Renal pelvis (tissue), 4 donors: ENCODE results near the gene CDK9. TPM values are rescaled to one million over a fixed set of nuclear protein-coding genes. Genes with fewer than 3 reads are reported as not detected.

Experiments
- DNase-seq: peaks from one replicate; pipeline ENCODE4 v3.0.0-alpha.2; 2013
- polyA plus RNA-seq, 3 donors: library from polyadenylated mRNA; unstranded; fragments of 120-200 nt; gene quantifications; one replicate each; pipeline ENCODE4 v1.2.1, GENCODE V29; 2013; ENCODE audit not compliant: insufficient read length in 3 of 3

CDK9 gene
- polyA plus RNA-seq, 3 donors = 74.6 to 78.2 (median 77.1) TPM

DNA sequence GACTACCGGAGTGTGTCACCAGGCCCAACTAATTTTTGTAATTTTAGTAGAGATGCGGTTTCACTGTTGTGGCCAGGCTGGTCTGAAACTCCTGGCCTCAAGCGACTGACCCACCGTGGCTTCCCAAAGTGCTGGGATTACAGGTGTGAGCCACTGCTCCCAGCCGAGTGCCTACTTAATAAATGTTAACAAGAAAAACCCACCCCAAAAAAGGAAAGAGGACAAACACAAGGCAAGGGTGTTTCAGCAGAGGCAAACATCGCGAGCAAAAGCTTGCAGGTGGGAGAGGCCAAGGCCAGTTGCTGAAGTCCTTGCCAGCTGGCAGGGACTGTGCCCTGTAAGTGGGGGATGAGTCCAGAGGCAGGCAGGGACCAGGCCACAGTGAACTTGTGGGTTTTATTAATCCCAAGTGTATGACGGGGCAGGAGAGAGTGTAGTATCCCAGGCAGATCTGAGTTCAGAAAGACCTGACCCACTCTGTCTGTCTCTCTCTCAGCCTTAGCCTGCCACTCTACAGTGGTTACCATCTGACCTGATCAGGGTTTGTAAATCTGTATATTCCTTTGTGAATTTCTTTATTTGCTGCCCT lies 10.5 kb downstream of the CDK9 start:
- DNase-seq = no peak

DNA sequence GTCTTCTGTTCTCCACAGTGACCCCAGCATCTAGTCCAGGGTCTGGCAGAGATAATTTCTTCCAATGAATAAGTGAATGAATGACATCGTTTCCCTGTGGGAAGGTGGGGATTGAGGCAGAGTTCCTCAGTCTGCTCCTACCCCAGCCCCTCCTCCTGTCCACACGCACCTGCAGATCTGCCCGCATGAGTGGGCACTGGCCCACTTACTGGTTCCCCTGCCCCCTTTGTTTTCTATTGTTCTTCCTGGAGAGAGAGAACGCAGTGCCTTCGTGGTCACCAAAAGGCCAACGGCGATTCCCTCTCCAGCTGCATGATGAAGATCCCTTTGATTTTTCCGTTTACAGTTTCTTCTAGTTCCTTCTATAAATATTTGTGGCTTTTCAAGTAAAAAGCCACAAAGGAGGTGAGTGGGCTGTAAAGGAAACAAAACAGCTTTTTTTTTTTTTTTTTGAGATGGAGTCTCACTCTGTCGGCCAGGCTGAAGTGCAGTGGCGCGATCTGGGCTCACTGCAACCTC lies 11.1 kb downstream of the CDK9 start:
- no peak for DNase-seq

GRCh38 chr9:127801955-127802575 lies 16.2 kb downstream of the CDK9 start:
- DNase-seq = no peak

DNA sequence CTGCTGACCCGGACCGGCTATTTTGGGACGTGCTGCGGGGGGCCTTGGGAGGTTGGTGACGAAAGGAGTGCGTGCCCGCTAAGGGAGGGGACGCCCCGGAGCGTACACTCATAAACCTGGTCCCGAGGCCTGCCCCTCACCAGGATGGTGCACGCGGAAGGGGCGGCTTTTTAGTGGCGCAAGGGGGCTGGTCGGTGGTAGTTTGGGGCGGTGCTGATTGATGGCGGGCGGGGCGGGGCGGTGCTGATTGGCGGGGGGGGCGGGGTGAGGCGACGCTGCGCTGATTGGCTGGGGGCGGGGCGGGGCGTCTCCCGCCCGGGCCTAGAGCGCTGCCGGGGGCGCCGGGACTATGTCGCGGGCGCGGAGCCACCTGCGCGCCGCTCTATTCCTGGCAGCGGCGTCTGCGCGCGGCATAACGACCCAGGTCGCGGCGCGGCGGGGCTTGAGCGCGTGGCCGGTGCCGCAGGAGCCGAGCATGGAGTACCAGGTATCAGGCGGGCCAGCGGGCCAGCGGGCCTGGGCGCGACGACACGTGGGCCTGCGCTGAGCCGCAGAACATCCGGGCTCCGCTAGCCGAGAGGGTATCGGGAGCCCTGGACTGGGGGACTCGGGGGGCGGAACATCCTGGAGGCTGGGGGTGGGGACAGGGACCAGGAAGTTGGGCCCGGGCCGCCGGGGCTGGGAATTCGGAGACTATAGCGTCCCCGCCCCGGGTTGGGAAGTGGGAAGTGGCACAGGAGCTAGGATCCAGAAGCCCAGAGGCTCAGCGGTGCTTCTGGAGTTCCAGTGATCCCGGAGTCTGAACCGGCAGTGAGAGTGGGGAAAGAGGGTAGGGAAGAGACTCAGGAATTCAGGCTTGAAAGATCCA lies 17.0 kb downstream of the CDK9 start, which contains the start of gene FPGS:
FPGS (plus strand) TSS at position 307 of the 868 bp plus-strand sequence; CDS start at position 350, 43 bp downstream.
- peak; percentile 83 for DNase-seq

DNA sequence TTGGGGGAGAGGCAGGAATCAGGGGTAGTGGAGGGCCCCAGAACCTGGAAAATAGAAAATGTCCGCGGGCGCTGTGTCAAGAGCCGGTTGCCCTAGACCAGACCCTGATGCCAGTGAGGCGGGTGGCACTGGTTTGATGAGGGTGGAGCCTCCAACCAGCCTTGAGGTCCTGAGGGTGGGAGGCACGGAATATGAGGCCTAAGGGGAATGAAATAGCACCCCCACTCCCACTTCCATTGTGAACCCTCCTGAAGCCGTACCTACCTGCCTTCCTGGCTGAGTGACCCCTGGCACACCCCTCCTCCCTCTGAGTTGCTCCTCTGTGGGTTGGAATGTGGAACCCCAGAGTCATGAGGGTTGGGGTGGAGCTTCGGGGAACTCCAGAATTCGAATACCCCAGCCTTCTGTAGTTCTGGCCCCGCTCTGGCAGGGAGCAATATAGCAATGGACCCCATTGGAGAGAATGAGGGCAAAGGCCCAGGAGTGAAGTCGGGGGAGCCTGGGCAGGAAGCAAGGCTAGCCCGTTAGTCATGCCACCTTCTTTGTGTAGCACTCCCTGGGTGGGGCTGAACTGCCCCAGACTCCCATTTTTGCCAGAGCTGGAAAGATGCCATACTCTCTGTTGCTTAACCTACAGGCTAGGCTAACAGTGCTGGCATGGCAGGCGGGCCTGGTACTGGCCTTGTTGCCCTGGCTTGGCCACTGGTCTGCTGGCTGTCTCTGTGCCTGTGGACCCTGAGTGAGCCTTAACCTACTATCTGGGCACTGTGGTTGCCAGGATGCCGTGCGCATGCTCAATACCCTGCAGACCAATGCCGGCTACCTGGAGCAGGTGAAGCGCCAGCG lies 17.9 kb downstream of the CDK9 start:
- no peak for DNase-seq

- no peak for DNase-seq
Observed at GRCh38 chr9:127805620-127806019, 19.8 kb downstream of the CDK9 start.

DNA sequence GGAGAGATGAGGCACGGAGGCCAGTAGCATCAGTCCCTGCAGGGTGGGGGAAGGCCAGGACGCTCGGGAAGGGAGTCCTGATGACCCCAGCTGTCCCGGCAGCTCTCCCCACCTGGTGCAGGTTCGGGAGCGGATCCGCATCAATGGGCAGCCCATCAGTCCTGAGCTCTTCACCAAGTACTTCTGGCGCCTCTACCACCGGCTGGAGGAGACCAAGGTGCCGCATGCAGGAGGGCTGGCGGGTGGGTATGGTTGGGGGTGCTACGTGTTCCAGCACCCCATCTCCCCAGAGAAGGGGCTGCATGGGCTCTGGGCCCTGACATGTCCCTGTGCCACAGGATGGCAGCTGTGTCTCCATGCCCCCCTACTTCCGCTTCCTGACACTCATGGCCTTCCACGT lies 21.0 kb downstream of the CDK9 start:
- DNase-seq = no peak

- DNase-seq = no peak
Observed at GRCh38 chr9:127808347-127809001, 22.6 kb downstream of the CDK9 start.

DNA sequence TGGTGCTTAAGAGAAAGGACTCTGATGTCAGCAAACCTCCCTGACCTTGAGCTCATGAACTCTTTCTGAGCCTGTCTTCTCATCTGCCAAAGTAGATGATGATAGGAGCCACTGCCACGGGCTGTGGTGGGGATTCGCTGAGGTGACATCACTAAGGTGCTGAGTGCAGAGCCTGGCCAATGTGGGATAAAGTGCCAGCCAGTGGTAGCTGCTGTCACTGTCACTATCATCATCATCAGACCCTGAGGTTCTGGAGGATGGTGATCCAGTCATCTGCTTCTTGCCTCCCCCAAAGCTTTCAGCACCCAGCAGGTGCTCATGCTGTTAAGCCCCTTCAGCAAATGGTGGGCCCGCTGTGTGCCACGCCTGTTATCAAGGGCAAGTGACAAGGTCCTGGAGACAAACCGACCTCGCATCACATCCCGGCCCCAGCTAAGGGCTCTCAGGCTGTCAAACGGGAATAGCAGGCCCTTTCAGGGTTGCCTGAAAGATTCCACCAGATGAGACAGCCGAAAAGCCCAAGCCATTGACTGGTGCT lies 23.2 kb downstream of the CDK9 start:
- DNase-seq = no peak

GRCh38 chr9:127809540-127810377 lies 23.9 kb downstream of the CDK9 start:
- DNase-seq = no peak

GRCh38 chr9:127810378-127811187 lies 24.7 kb downstream of the CDK9 start:
- DNase-seq = no peak

DNA sequence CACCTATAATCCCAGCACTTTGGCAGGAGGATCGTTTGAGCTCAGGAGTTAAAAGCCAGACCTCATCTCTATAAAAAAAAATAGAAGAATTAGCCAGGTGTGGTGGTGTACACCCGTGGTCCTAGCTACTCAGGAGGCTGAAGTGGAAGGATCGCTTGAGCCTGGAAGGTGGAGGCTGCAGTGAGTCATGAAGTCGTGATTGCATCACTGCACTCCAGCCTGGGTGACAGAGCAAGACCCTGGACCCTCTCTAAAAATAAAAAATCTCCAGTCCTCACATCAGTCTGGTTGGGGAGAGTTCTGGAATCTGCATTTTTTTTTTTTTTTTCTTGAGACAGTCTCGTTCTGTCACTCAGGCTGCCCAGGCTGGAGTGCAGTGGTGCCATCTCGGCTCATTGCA lies 26.2 kb downstream of the CDK9 start:
- no peak for DNase-seq

- no peak for DNase-seq
Observed at GRCh38 chr9:127812936-127813675, 27.3 kb downstream of the CDK9 start.

DNA sequence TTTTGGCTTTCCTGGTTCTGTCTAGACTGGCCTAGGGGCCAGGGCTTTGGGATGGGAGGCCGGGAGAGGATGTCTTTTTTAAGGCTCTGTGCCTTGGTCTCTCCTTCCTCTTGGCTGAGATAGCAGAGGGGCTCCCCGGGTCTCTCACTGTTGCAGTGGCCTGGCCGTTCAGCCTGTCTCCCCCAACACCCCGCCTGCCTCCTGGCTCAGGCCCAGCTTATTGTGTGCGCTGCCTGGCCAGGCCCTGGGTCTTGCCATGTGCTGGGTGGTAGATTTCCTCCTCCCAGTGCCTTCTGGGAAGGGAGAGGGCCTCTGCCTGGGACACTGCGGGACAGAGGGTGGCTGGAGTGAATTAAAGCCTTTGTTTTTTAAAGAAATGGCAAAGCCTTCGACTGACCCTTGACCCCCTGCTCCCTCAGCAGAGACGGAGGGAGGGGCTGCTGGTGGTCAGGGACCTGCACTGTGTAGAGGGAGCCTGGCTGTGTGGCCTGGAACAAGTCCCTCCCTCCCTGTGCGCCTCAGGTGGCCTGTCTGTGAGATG lies 27.9 kb downstream of the CDK9 start:
- DNase-seq = no peak

- no peak for DNase-seq
Observed at GRCh38 chr9:127814619-127815511, 29.0 kb downstream of the CDK9 start.

DNA sequence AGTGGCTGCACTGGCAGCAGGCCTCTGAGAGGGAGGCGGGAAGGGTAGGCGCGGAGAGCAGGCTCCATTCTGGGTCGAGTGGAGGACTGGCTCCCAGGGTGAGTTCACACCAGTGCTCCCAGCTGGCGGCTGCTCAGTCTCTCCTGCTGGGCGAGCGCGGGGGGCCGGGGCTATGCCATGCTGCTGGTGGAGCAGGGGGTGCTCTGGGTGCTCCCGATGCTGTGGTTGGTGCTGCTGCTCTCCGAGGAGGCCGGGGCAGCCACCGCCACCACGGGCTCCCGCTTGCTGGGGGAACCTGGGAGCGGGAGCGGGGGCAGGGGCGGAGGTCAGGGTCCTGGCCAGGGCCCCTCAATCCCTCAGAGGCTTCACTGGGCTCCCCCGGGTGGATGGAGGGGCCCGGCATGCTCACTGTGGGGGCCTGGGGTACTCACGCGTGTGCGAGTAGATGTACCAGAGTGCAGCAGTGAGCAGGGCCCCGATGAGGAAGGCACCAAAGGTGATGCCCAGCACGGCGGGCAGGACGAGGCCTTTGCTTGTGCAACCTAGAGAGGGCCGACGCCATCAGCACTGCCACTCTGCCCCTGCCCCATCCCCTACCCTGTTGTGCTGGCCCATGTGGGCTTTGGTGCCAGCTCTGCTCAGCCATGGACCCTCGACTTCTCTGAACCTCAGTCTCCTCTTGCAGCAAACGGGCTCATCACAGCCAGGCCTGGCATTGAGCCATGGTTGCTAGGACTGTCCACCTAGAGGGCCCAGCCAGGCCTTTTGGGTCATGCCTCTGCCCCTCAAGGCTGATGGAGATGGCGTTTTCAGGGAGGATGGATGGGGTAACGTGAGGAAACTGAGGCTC lies 29.9 kb downstream of the CDK9 start:
- no peak for DNase-seq
